Measurements from ENCODE around the gene UBALD1.
"Not testable (repeated sequence)": the region's sequence is repeated elsewhere in the genome, so short reads cannot be mapped to it uniquely, and the experiment has no call there.

The UBALD1 gene

GRCh38 chr16:4597174-4597573 is 17.5 kb downstream of the UBALD1 start:
- no peak for DNase-seq (ENCODE audit: low spot score)

- DNase-seq (ENCODE audit: low spot score), result no peak
Observed at GRCh38 chr16:4594433-4595410, 20.0 kb downstream of the UBALD1 start.

GRCh38 chr16:4593086-4593485 is 21.6 kb downstream of the UBALD1 start:
- no peak for DNase-seq (ENCODE audit: low spot score)

GRCh38 chr16:4591706-4592470 is 22.8 kb downstream of the UBALD1 start:
- DNase-seq (ENCODE audit: low spot score), result no peak

- DNase-seq (ENCODE audit: low spot score), result no peak
Observed at GRCh38 chr16:4591191-4591590, 23.5 kb downstream of the UBALD1 start.

- DNase-seq (ENCODE audit: low spot score), result no peak
Observed at GRCh38 chr16:4588961-4589360, 25.7 kb downstream of the UBALD1 start.

- no peak for DNase-seq (ENCODE audit: low spot score)
Observed at GRCh38 chr16:4588386-4588785, 26.3 kb downstream of the UBALD1 start.

- no peak for DNase-seq (ENCODE audit: low spot score)
Observed at GRCh38 chr16:4586291-4586690, 28.4 kb downstream of the UBALD1 start.

- no peak for DNase-seq (ENCODE audit: low spot score)
Observed at GRCh38 chr16:4583906-4584305, 30.8 kb downstream of the UBALD1 start.

- no peak for DNase-seq (ENCODE audit: low spot score)
Observed at GRCh38 chr16:4580250-4580649, 34.4 kb downstream of the UBALD1 start.

- DNase-seq (ENCODE audit: low spot score), result no peak
Observed at GRCh38 chr16:4578961-4579530, 35.6 kb downstream of the UBALD1 start.

GRCh38 chr16:4576008-4576407 is 38.7 kb downstream of the UBALD1 start:
- no peak for DNase-seq (ENCODE audit: low spot score)

GRCh38 chr16:4574919-4575705 is 39.6 kb downstream of the UBALD1 start:
- no peak for DNase-seq (ENCODE audit: low spot score)

GRCh38 chr16:4573926-4574325 is 40.8 kb downstream of the UBALD1 start:
- not testable (repeated sequence) for DNase-seq (ENCODE audit: low spot score)

- DNase-seq (ENCODE audit: low spot score), result no peak
Observed at GRCh38 chr16:4572715-4573114, 42.0 kb downstream of the UBALD1 start.

GRCh38 chr16:4570688-4571321 is 43.9 kb downstream of the UBALD1 start:
- DNase-seq (ENCODE audit: low spot score), result no peak

- DNase-seq (ENCODE audit: low spot score), result no peak
Observed at GRCh38 chr16:4570086-4570485, 44.6 kb downstream of the UBALD1 start.

- DNase-seq (ENCODE audit: low spot score), result no peak
Observed at GRCh38 chr16:4566144-4566543, 48.5 kb downstream of the UBALD1 start.

GRCh38 chr16:4564661-4565267 is 49.9 kb downstream of the UBALD1 start:
- no peak for DNase-seq (ENCODE audit: low spot score)

- DNase-seq (ENCODE audit: low spot score), result no peak
Observed at GRCh38 chr16:4561596-4561995, 53.1 kb downstream of the UBALD1 start.

Data from HuH-7 (cell line).